PC-3 (cell line): ENCODE measurements around the gene PPP6R2. TPM values are rescaled to one million over a fixed set of nuclear protein-coding genes. Genes with fewer than 3 reads are reported as not detected.

ENCODE experiments used
- ATAC-seq: fragments of 200-7000 bp; cut with Tn5 transposase; 2 replicates; pipeline ENCODE4 v1.9.1; 2020; ENCODE audit warnings: mild to moderate bottlenecking, moderate library complexity
- BruUV-seq: library from RNA; stranded (reverse); fragments of 400-500 nt; replicated peaks from 2 replicates; lab custom pipeline; 2021; lab: Mats Ljungman, UMichigan
- CTCF ChIA-PET: fragments of 300-600 bp; sonication (Branson Sonifier 250); formaldehyde crosslinking; loops from one replicate; lab custom pipeline; 2022; ENCODE audit warnings: antibody characterized with exemption; lab: Charles Lee
- POLR2A ChIA-PET: fragments of 300-600 bp; sonication (Branson Sonifier 250); formaldehyde crosslinking; loops from one replicate; lab custom pipeline; 2022; ENCODE audit warnings: antibody characterized with exemption; ENCODE audit not compliant: unreplicated experiment; lab: Charles Lee
- DNase-seq: peaks from one replicate; pipeline ENCODE4 v3.0.0-alpha.2; 2015
- H2AFZ ChIP-seq: fragments of 300-600 bp; sonication (generic); 2 replicates; pipeline ENCODE4 v1.6.0; 2016; ENCODE audit warnings: antibody characterized with exemption, low read length
- H3F3A ChIP-seq: fragments of 300-600 bp; sonication (generic); one replicate; pipeline ENCODE4 v1.6.0; 2017; ENCODE audit warnings: antibody characterized with exemption, low read length, control low read depth, mild to moderate bottlenecking; ENCODE audit not compliant: unreplicated experiment
- H3K27ac ChIP-seq: fragments of 300-600 bp; sonication (generic); 2 replicates; pipeline ENCODE4 v1.5.1; 2016; ENCODE audit warnings: mild to moderate bottlenecking, low read length
- H3K27me3 ChIP-seq: fragments of 300-600 bp; sonication (generic); 2 replicates; pipeline ENCODE4 v1.6.1; 2016; ENCODE audit warnings: low read length, mixed read lengths
- H3K36me3 ChIP-seq: fragments of 300-600 bp; sonication (generic); 2 replicates; pipeline ENCODE4 v1.6.1; 2016; ENCODE audit warnings: low read depth, mixed run types, low read length, mixed read lengths
- H3K4me1 ChIP-seq: fragments of 300-600 bp; sonication (generic); 2 replicates; pipeline ENCODE4 v1.5.1; 2016; ENCODE audit warnings: low read length; ENCODE audit not compliant: insufficient read depth
- H3K4me2 ChIP-seq: fragments of 300-600 bp; sonication (generic); 2 replicates; pipeline ENCODE4 v1.6.0; 2016; ENCODE audit warnings: low read length
- H3K4me3 ChIP-seq: fragments of 300-600 bp; sonication (generic); 2 replicates; pipeline ENCODE4 v1.5.1; 2016; ENCODE audit warnings: mild to moderate bottlenecking, low read length, mixed read lengths
- H3K79me2 ChIP-seq: fragments of 300-600 bp; sonication (generic); 2 replicates; pipeline ENCODE4 v1.6.1; 2017; ENCODE audit warnings: low read length, mixed read lengths
- H3K9ac ChIP-seq: fragments of 300-600 bp; sonication (generic); 2 replicates; pipeline ENCODE4 v1.6.0; 2016; ENCODE audit warnings: mild to moderate bottlenecking, low read length
- H3K9me2 ChIP-seq: fragments of 300-600 bp; sonication (generic); replicated peaks from 2 replicates; pipeline ENCODE4 v1.6.1; 2016; ENCODE audit warnings: mixed run types, low read length, mixed read lengths
- H3K9me3 ChIP-seq: fragments of 300-600 bp; sonication (generic); 2 replicates; pipeline ENCODE4 v1.6.1; 2016; ENCODE audit warnings: low read length, mixed read lengths
- H4K20me1 ChIP-seq: fragments of 300-600 bp; sonication (generic); 2 replicates; pipeline ENCODE4 v1.6.1; 2016; ENCODE audit warnings: low read length, mixed read lengths
- EZH2 ChIP-seq: fragments of 300-600 bp; sonication (generic); IDR thresholded peaks from one replicate; pipeline ENCODE4 v1.6.1; 2017; ENCODE audit warnings: antibody characterized with exemption, mild to moderate bottlenecking, low read length; ENCODE audit not compliant: unreplicated experiment
- EZH2phosphoT487 ChIP-seq: fragments of 300-600 bp; sonication (generic); IDR thresholded peaks from 2 replicates; pipeline ENCODE4 v1.6.1; 2018; ENCODE audit warnings: mild to moderate bottlenecking, antibody characterized with exemption, low read length, borderline replicate concordance
- intact Hi-C: fragments of 100-400 bp; cut with micrococcal nuclease; formaldehyde crosslinking; loops from 2 replicates; pipeline ENCODE4 v1.9.0; 2023
- total RNA-seq: library from RNA; depleted of rRNA; stranded (reverse); fragments of >200 nt; gene quantifications from 2 replicates; pipeline ENCODE4 v1.2.3, GENCODE V29; 2014
- TF ChIP-seq, protein P1 (sequence below): fragments of 300-600 bp; sonication (generic); conservative IDR thresholded peaks from 2 replicates; pipeline ENCODE4 v1.5.1; 2017; ENCODE audit warnings: antibody characterized with exemption, low read depth, mild to moderate bottlenecking, low read length

PPP6R2 gene
- total RNA-seq, 1 experiment from 2014 or later: 46.2 TPM

DNA sequence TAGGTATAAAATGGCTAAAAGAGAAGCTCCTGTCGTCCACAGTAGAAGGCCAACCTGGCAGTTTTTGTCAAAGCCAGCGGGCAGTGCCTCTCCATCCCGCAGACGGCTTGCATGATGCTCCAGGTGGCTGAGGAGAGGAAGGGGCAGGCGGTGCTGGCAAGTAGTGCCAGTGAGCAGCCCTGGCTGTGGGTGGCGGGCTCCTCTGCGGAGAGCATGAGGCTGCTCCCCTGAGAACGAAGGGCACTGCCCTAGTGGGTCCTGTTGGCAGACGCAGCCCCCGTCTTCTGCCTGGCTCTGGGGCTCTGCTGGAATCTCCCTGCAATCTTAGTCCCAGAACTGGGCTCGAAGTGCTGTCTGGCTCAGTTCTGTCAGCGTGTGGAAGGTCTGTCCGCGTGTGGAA is 80.8 kb downstream of the PPP6R2 start:
- CTCF ChIA-PET: no interaction called here
- Histone ChIP-seq H3K27ac (no peak overlapping the region), H3K36me3 (no peaks in the 10 kb centered on the region), H3F3A (no peaks in the 10 kb centered on the region), H2AFZ (no peak overlapping the region), H3K4me2 (no peak overlapping the region), H3K27me3 (no peaks in the 10 kb centered on the region), H3K9ac (no peak overlapping the region), H3K4me1 (no peaks in the 10 kb centered on the region), H4K20me1 (no peaks in the 10 kb centered on the region), H3K79me2 (no peaks in the 10 kb centered on the region), H3K9me3 (no peaks in the 10 kb centered on the region), H3K4me3 (no peak overlapping the region), H3K9me2 (no peaks in the 10 kb centered on the region)
- TF ChIP-seq EZH2 (no peak), EZH2phosphoT487 (no peak)
- TF ChIP-seq, protein P1, sequence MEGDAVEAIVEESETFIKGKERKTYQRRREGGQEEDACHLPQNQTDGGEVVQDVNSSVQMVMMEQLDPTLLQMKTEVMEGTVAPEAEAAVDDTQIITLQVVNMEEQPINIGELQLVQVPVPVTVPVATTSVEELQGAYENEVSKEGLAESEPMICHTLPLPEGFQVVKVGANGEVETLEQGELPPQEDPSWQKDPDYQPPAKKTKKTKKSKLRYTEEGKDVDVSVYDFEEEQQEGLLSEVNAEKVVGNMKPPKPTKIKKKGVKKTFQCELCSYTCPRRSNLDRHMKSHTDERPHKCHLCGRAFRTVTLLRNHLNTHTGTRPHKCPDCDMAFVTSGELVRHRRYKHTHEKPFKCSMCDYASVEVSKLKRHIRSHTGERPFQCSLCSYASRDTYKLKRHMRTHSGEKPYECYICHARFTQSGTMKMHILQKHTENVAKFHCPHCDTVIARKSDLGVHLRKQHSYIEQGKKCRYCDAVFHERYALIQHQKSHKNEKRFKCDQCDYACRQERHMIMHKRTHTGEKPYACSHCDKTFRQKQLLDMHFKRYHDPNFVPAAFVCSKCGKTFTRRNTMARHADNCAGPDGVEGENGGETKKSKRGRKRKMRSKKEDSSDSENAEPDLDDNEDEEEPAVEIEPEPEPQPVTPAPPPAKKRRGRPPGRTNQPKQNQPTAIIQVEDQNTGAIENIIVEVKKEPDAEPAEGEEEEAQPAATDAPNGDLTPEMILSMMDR: no peak
- POLR2A ChIA-PET: no interaction called here
- intact Hi-C loops: no loop called here
- no TSS peak for BruUV-seq
- ATAC-seq: no peak
- DNase-seq: no peak

GRCh38 chr22:50425179-50425916 is 82.2 kb downstream of the PPP6R2 start:
- H3K9me2 ChIP-seq: no peaks in the 10 kb centered on the region
- ChIA-PET POLR2A (no interaction called here), CTCF (no interaction called here)
- no peak overlapping the region for H3K4me2 ChIP-seq
- H3K9me3 ChIP-seq: no peaks in the 10 kb centered on the region
- no peak overlapping the region for H2AFZ ChIP-seq
- H3K36me3 ChIP-seq: peaks cover 8% of the 10 kb centered on the region; the same call in 1 of the 2 replicates
- no peak for DNase-seq
- no peak for ATAC-seq
- no peaks in the 10 kb centered on the region for H4K20me1 ChIP-seq
- no peaks in the 10 kb centered on the region for H3K4me1 ChIP-seq
- H3K27ac ChIP-seq: no peak overlapping the region
- no peak overlapping the region for H3K4me3 ChIP-seq
- H3F3A ChIP-seq: no peaks in the 10 kb centered on the region
- no peaks in the 10 kb centered on the region for H3K27me3 ChIP-seq
- H3K9ac ChIP-seq: no peak overlapping the region
- BruUV-seq: no TSS peak
- intact Hi-C loops: no loop called here
- no peaks in the 10 kb centered on the region for H3K79me2 ChIP-seq
- TF ChIP-seq, protein P1: no peak
- TF ChIP-seq EZH2phosphoT487: no peak
- TF ChIP-seq EZH2: no peak
